GM18951 (cell line): ENCODE data around the gene ASIP.

ENCODE experiments used
- POLR2A ChIP-seq: IDR thresholded peaks from 4 replicates; pipeline ENCODE4 v1.6.1; 2011; ENCODE audit warnings: mild to moderate bottlenecking; ENCODE audit not compliant: insufficient read length, insufficient read depth; ENCODE audit errors: extremely low read depth
- in situ Hi-C: fragments of 300-500 bp; cut with MboI; formaldehyde crosslinking; loops from one replicate; pipeline ENCODE4 v1.12.0; 2022; ENCODE audit warnings: low sequenced_read_pairs, mixed read lengths, inconsistent platforms; ENCODE audit not compliant: unreplicated experiment

ASIP gene

GRCh38 chr20:34316196-34316814, 75.1 kb downstream of the ASIP start:
- in situ Hi-C loops = loop anchor here (10.0 to 25.0 kb wide), 3 partner anchors 138 to 446 kb away; partner anchors contain the start of gene DYNLRB1
- TF ChIP-seq POLR2A = no peak
